ENCODE results near the gene PIMREG. TPM values are rescaled to one million over a fixed set of nuclear protein-coding genes. Genes with fewer than 3 reads are reported as not detected.

Gene PIMREG
- polyA plus RNA-seq, 1 donor, result 9.7 TPM

DNA sequence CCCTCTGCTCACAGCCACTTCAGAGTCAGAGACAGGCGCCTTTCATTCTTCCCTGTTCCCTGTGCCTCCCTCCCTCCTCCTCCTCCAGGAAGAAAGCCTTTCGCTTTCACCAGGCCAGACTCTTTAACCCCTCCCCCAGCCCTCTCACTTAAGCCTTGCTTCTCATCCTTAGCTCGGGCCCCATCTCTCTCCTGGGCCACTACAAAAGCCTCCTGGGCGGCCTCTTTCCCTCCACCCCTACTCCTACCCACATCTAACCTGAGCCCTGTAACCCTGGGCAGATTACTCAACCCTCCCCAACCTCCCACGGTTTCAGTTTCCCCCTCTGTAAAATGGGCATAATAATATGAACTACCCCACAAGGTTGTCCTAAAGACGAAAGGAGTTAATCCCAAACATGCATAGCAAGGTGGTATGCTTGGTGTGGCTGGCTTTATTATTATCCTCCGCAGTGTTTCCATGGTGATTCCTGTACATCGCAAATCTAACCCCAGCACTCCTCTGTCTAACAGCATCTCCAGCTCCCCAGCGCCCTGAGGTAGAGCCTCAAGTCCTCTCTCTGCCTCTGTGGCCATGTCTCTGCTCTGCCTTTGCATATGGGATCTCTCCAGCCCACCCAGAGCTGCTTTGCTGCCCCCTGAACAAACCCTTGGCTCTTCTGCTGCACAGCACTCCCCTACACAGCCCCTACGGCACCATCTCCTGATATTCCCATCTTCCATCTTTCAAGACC is 17.7 kb downstream of the PIMREG start:
- Histone ChIP-seq H3K36me3 (ENCODE audit: control insufficient read depth, insufficient read depth, low read length) (no peaks in the 10 kb centered on the region), H3K27me3 (ENCODE audit: control insufficient read depth, insufficient read depth, low read length) (no peaks in the 10 kb centered on the region), H3K27ac (ENCODE audit: low read length) (no peak overlapping the region), H3K9me3 (ENCODE audit: control insufficient read depth, low read depth, low read length) (no peaks in the 10 kb centered on the region), H3K4me3 (ENCODE audit: low read length) (no peak overlapping the region), H3K4me1 (ENCODE audit: control insufficient read depth, insufficient read depth, low read length) (no peaks in the 10 kb centered on the region)
- DNase-seq, result no peak
- no CpG with 5 or more reads among the region's 10 CpGs for WGBS (ENCODE audit: insufficient coverage, low lambda C conversion rate)

DNA sequence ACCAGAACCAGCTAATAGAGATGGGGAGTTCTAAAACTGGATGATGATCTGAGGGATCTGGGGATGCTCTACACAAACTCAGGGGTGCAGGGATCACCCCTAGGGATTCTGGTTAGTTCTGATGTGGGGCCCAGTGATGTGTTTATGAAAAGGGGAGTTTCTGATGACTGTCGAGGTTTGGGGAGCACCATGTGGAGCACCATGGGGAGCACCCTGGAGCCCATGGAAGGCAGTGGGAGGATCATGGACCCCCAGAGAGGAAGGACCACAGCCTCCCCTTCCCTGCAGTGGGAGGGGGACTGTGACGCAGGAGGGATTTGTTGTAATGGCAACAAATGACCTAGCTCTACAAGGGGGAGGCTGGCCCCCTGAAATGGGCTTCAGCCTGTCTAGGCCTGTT is 18.4 kb downstream of the PIMREG start:
- Histone ChIP-seq H3K27ac (ENCODE audit: low read length) (no peak overlapping the region), H3K9me3 (ENCODE audit: control insufficient read depth, low read depth, low read length) (no peaks in the 10 kb centered on the region), H3K36me3 (ENCODE audit: control insufficient read depth, insufficient read depth, low read length) (no peaks in the 10 kb centered on the region), H3K27me3 (ENCODE audit: control insufficient read depth, insufficient read depth, low read length) (no peaks in the 10 kb centered on the region), H3K4me1 (ENCODE audit: control insufficient read depth, insufficient read depth, low read length) (no peaks in the 10 kb centered on the region), H3K4me3 (ENCODE audit: low read length) (no peak overlapping the region)
- WGBS (ENCODE audit: insufficient coverage, low lambda C conversion rate), result no CpG with 5 or more reads among the region's 2 CpGs
- DNase-seq, result no peak

DNA sequence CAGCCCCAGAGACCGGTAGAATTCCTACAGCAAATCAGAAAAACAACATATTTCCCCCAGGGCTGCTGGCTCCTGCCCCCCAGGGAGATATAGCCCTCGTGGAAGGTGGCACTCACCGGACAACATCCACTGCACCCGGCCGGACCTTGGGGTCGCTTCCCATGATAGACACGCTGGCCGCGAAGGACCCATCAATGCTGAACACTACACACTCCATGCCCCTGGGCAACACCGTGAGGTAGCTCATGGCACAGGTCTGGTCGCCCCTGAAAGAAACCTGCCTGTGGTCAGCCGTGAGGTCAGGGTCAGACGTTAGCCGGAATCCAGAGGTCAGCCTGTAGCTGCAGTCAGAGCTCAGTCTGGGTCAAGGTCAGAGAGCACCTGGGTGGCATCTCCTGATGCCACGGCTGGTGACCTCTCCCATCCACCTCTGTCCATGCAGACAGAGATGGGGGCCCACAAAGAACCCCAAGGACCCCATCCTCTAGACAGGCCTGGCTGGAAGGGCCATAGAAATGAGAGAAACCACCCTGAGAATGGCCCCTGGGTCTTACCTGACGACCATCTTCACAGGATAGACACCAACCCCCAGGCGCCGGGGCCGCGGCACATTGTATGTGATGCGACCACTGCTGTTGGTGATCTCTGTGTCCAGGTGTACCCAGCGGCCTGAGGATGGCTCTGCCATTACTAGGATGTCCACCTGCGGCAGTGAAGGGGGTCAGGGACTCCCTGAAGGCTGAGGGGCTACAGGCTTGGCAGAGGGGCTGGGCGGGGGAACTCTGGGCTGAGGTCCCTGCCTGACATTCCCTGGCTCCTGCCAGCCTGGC is 19.6 kb downstream of the PIMREG start:
- H3K36me3 ChIP-seq (ENCODE audit: control insufficient read depth, insufficient read depth, low read length), result no peaks in the 10 kb centered on the region
- WGBS (ENCODE audit: insufficient coverage, low lambda C conversion rate), result no CpG with 5 or more reads among the region's 24 CpGs

DNA sequence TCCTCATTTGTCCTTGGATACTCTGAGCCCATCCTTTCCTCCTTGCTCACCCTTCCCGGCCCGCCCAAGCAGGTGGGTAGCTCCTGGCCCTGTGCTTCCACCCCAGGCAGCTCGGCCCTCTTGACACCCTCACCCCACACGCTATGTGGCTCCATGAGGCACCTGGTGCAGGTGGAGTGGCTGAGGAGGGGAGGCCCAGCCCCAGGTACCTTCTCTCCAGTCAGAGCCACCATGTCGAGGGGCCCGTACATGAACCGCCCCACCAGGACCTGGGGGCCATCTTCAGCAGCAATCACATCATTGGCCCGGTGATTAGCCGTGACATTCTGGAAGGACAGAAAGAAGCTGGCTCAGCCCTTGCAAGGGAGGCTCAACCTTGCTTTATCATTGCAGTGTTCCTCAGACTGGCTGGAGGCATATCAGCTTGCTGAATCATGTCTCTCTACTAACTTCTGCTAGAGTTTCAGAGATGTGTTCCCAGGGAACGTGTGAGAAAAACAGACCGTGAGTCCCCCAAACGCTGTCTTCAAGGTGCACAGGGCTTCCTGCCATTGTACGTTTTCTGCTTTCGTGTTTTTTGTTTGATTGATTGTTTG is 20.3 kb downstream of the PIMREG start:
- no peak overlapping the region for H3K4me3 ChIP-seq (ENCODE audit: low read length)
- DNase-seq, result no peak

More for the DNA sequence above, 19.6 kb downstream of the PIMREG start:
- no peaks in the 10 kb centered on the region for H3K27me3 ChIP-seq (ENCODE audit: control insufficient read depth, insufficient read depth, low read length)
- no peak overlapping the region for H3K4me3 ChIP-seq (ENCODE audit: low read length)
- no peaks in the 10 kb centered on the region for H3K4me1 ChIP-seq (ENCODE audit: control insufficient read depth, insufficient read depth, low read length)
- H3K27ac ChIP-seq (ENCODE audit: low read length), result no peak overlapping the region
- no peak for DNase-seq
- H3K9me3 ChIP-seq (ENCODE audit: control insufficient read depth, low read depth, low read length), result no peaks in the 10 kb centered on the region

DNA sequence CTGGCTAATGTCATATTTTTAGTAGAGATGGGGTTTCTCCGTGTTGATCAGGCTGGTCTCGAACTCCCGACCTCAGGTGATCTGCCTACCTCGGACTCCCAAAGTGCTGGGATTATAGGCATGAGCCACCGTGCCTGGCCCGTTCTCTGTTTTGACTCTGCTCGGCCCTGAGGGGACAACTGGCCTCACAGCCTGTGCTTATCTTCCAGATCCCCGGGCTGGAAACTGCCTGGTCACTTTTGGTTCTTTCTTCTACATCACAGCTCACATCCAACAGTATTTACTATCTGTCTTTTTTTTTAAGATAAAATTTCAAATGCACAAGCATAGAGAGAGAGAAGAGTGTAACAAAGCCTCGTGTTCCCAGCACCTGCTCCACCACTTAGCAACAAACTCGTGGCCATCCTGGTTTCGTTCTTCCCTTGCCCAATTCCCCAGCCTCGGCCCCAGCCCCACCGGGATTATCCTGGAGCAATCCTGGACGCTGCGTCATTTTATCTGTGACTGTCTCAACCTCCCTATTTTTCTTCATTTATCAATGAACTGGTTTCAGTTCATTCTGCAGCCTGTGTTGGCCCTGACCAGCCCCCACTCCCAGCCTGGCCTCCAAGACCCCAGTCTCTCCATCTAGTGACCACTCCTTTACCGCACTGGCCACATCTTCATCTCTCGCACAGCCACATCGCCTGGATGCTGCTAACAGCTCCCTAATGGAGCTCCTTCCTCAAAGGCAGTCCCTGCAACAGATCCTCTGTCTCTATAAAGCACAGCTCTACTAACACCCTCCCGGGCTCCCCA is 21.1 kb downstream of the PIMREG start:
- DNase-seq, result no peak
- WGBS (ENCODE audit: insufficient coverage, low lambda C conversion rate), result 80% methylated on average over 2 of the region's 19 CpGs
- Histone ChIP-seq H3K27ac (ENCODE audit: low read length) (no peak overlapping the region), H3K4me3 (ENCODE audit: low read length) (no peak overlapping the region), H3K9me3 (ENCODE audit: control insufficient read depth, low read depth, low read length) (no peaks in the 10 kb centered on the region), H3K36me3 (ENCODE audit: control insufficient read depth, insufficient read depth, low read length) (no peaks in the 10 kb centered on the region), H3K27me3 (ENCODE audit: control insufficient read depth, insufficient read depth, low read length) (no peaks in the 10 kb centered on the region), H3K4me1 (ENCODE audit: control insufficient read depth, insufficient read depth, low read length) (no peaks in the 10 kb centered on the region)

More for the DNA sequence above, 20.3 kb downstream of the PIMREG start:
- WGBS (ENCODE audit: insufficient coverage, low lambda C conversion rate), result 60% methylated on average over 1 of the region's 14 CpGs
- Histone ChIP-seq H3K36me3 (ENCODE audit: control insufficient read depth, insufficient read depth, low read length) (no peaks in the 10 kb centered on the region), H3K9me3 (ENCODE audit: control insufficient read depth, low read depth, low read length) (no peaks in the 10 kb centered on the region), H3K4me1 (ENCODE audit: control insufficient read depth, insufficient read depth, low read length) (no peaks in the 10 kb centered on the region), H3K27ac (ENCODE audit: low read length) (no peak overlapping the region), H3K27me3 (ENCODE audit: control insufficient read depth, insufficient read depth, low read length) (no peaks in the 10 kb centered on the region)

DNA sequence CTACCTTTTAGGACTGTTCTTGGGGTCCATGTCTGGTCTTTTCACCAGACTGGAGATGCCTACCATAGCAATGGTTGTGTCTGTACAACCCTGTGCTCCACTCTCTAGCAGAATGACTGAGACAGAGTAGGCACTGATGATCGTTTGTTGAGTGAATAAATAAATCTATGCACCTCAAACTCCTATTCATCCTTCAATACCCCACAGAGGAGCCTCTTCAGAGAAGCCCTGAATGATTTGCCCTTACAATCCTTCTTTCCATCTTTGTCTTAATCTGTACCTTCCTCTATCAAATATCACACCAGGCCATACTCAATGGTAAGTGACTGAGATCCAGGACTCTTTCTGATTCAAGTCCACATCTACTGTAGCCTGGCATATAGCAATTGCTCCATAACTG is 23.3 kb downstream of the PIMREG start:
- Histone ChIP-seq H3K36me3 (ENCODE audit: control insufficient read depth, insufficient read depth, low read length) (no peaks in the 10 kb centered on the region), H3K4me3 (ENCODE audit: low read length) (no peak overlapping the region), H3K27me3 (ENCODE audit: control insufficient read depth, insufficient read depth, low read length) (no peaks in the 10 kb centered on the region), H3K9me3 (ENCODE audit: control insufficient read depth, low read depth, low read length) (no peaks in the 10 kb centered on the region), H3K27ac (ENCODE audit: low read length) (no peak overlapping the region), H3K4me1 (ENCODE audit: control insufficient read depth, insufficient read depth, low read length) (peaks cover 2% of the 10 kb centered on the region)
- no CpG with 5 or more reads among the region's 1 CpG for WGBS (ENCODE audit: insufficient coverage, low lambda C conversion rate)
- no peak for DNase-seq

DNA sequence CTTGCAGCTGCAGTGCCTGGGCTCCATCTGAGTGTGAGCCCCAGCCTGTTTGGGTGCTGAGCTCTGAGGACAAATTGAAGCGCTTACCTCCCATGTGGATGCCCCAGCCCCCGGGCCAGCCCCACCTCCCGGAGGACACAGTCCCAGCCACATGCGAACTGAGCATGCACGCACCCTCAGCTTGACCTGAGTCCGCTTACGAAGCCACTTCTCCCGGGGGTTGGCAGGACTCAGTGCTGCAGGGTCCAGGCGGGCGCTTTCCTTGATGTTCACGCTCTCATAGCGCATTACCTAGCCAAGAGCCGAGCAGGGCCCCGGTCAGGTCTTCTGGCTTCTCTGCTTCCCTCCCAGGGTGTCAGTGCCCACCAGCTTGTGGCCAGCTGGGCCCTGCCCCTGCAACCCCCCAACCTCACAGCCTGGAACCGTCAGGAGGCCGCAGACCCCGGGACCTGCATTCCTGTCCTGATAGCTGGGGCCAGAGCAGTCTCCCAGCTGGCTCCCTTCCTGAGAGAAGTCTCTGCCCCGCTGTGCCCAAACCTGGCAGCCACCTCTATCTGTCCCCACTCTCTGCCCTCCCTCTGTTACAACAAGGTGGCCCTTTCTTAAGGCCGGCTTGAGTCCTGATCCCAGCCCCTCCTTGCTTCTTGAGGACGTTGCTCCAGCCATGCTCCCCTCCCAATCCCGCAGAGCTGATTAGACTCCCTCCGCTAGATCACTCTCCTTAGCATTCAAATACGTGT is 24.0 kb downstream of the PIMREG start:
- Histone ChIP-seq H3K27me3 (ENCODE audit: control insufficient read depth, insufficient read depth, low read length) (no peaks in the 10 kb centered on the region), H3K36me3 (ENCODE audit: control insufficient read depth, insufficient read depth, low read length) (no peaks in the 10 kb centered on the region), H3K4me3 (ENCODE audit: low read length) (no peak overlapping the region), H3K4me1 (ENCODE audit: control insufficient read depth, insufficient read depth, low read length) (peaks cover 6% of the 10 kb centered on the region), H3K9me3 (ENCODE audit: control insufficient read depth, low read depth, low read length) (no peaks in the 10 kb centered on the region), H3K27ac (ENCODE audit: low read length) (no peak overlapping the region)
- DNase-seq, result no peak
- no CpG with 5 or more reads among the region's 23 CpGs for WGBS (ENCODE audit: insufficient coverage, low lambda C conversion rate)

DNA sequence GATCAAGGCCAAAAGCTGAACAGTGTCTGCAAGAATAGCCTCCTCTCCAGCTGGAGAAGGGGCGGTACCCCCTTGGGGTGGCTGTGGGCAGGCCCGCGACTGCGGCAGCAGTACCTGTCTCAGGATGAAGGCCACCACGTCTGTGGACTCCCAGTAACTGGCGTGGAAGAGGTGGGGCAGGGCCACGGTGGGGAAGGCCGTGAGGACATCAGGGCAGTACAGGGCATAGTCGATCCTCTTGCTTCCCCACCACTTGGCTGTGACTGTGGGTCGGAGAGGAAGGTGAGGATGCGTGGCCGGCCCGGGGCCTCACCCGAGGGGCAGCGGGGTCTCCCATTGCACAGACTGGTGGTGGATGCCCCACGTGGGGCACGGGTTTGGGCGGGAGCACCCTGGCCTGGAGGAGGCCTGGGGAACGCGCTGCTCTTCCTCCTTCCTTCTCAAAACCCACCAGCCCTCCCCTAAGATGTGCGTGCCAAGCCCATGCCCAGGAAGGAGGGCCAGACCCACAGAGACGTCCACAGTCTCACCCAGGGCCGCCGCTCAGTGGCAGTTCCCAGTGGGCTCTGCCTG is 26.0 kb downstream of the PIMREG start:
- H3K27me3 ChIP-seq (ENCODE audit: control insufficient read depth, insufficient read depth, low read length), result no peaks in the 10 kb centered on the region
- no peak for DNase-seq
- no peak overlapping the region for H3K4me3 ChIP-seq (ENCODE audit: low read length)
- no peaks in the 10 kb centered on the region for H3K36me3 ChIP-seq (ENCODE audit: control insufficient read depth, insufficient read depth, low read length)
- H3K9me3 ChIP-seq (ENCODE audit: control insufficient read depth, low read depth, low read length), result no peaks in the 10 kb centered on the region
- WGBS (ENCODE audit: insufficient coverage, low lambda C conversion rate), result no CpG with 5 or more reads among the region's 24 CpGs
- H3K4me1 ChIP-seq (ENCODE audit: control insufficient read depth, insufficient read depth, low read length), result peaks cover 6% of the 10 kb centered on the region
- no peak overlapping the region for H3K27ac ChIP-seq (ENCODE audit: low read length)

DNA sequence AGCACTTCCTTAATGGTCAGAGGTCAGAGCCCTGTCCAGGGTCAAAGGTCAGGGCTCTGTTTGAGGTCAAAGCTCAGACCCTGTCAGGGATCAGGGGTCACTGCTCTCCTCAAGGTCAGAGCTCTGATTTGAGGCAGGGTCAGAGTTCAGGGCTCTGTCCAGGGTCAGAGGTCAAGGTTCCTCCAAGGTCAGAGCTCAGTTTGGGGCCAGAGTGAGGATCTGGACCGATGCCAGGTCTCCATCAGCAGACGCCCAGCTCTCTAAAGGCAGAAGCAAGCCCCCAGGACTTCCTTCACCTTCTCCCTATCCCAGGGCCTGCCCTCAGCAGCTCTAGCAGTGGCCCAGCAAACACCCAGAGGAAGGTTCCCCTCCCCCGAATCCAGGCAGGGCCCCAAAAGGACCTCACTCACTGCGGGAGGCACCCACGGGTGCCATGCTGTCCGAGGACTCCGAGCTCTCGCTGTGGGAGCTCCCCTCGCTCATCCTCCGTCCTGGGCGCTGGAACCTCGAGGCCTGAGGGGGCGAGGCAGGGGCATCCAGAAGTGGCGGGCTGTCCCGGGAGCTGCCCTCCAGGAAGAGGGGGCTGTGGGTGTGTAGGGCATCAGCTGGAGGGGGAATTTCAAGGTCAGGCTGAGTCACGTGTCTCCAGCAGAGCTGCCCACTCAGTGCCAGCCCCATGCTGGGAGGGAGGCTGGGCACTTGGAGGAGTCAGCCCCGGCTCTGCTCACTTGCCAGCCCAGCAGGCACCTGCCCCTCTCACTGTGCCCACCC is 26.7 kb downstream of the PIMREG start:
- WGBS (ENCODE audit: insufficient coverage, low lambda C conversion rate), result no CpG with 5 or more reads among the region's 17 CpGs
- DNase-seq, result no peak
- no peak overlapping the region for H3K27ac ChIP-seq (ENCODE audit: low read length)
- H3K9me3 ChIP-seq (ENCODE audit: control insufficient read depth, low read depth, low read length), result no peaks in the 10 kb centered on the region
- H3K27me3 ChIP-seq (ENCODE audit: control insufficient read depth, insufficient read depth, low read length), result no peaks in the 10 kb centered on the region
- no peak overlapping the region for H3K4me3 ChIP-seq (ENCODE audit: low read length)
- peaks cover 6% of the 10 kb centered on the region for H3K4me1 ChIP-seq (ENCODE audit: control insufficient read depth, insufficient read depth, low read length)
- no peaks in the 10 kb centered on the region for H3K36me3 ChIP-seq (ENCODE audit: control insufficient read depth, insufficient read depth, low read length)
